Activated CD4-positive, alpha-beta T cell treated with anti-CD3 and anti-CD28 coated beads for 4 hours (primary cell): ENCODE data around the gene CDC73.
"Not testable (repeated sequence)": the region's sequence is repeated elsewhere in the genome, so short reads cannot be mapped to it uniquely, and the experiment has no call there.

ENCODE experiments used
- DNase-seq, 2 donors: peaks; one replicate each; pipeline ENCODE4 v3.0.0-alpha.2; 2020

The CDC73 gene

DNA sequence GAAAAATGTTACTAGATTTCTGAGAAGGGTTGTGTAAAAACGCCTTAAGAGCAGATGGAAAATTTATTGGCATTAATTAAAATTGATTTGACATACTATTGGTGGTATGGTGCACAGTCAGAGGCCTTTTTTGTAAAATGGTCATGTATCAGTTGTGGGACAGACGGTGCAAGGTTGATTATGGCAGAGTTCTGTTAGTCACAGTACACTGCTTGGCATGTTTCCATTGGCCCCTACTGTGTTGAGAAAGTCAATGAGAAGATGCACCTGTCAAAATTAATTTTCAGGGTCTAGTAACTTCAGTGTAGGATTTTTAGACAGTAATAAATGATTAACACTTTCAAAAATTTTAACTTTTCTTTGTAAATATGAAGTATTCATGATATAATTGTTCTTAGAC is 60.2 kb downstream of the CDC73 start:
- DNase-seq = no peak

DNA sequence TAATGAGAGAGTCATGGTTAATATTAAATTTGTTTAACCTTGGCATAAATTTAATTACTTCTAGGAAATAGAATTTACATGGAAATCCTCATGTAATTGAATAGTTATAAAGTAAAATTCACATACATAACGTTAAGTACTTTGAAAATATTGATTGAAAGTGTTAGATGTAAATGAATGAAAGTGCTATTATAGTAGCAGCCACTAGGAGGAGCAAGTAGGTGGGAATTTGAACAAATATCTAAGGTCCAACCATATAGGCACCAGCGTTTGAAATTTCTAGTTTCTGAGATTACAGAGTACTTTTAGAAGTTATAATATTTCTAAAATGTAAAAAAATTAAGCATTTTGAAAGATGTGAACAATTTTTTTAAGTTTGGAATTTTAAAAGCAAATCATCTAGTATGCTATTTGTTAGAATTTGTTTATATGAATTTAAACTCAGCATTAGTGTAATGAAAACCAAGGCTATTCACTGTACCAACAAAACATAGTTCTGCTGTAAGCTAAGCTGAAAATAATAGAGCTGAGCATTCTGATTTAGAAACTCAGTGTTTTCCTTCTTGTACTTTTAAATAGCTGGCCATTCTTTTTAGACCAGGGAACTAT is 61.3 kb downstream of the CDC73 start:
- DNase-seq = peak in 1 of 2 donors; percentile 29

- DNase-seq = no peak
These were observed 62.9 kb downstream of the CDC73 start for GRCh38 chr1:193184776-193185175.

GRCh38 chr1:193185211-193185610 is 63.4 kb downstream of the CDC73 start:
- DNase-seq = no peak

DNA sequence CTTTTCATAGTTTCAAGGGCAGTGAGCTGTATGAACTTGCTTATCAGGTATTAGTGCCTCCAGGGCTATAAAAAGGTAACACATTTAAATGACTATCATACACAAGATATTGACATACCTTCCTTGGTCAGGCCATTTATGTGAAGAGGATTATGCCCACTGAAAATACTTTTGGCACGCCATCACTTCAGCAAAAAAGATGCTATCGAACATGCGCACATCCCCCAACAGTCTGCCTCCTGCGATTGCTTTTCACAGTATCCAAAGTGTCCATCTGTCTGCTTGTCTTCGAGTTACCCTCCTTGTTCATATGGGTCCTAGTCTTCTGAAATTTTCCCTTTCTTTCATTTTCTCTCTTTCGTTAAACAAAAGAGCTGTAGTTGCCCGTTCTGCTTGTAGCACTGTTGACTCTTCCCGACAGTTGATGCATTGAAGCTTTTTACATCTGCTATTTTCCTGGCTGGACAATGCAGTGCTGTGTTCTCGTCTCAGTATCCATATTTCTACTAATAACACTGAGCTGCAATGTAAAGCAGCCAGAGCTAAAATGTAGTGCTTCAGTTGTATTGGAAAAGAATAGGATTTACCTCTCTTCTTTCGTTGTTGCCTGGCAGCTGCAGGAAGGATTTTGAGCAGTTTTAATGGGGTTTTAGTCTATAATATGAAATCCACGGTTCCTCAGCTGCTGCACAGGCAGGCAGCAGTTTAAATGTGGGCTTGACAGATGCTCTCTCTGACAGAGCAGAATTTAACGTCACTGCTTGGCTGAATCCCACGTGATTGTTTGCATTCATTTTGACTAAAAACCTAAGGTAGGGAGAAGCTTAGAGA is 64.3 kb downstream of the CDC73 start, which contains the start of gene B3GALT2:
Gene B3GALT2 (minus strand): TSS at position 713 of the 831 bp plus-strand sequence. CDS start 5,051 bp downstream, outside the sequence.
- peak in 1 of 2 donors; percentile 6 for DNase-seq

GRCh38 chr1:193187114-193187513 is 65.3 kb downstream of the CDC73 start:
- no peak for DNase-seq

- DNase-seq = not testable (repeated sequence)
These were observed 67.1 kb downstream of the CDC73 start for GRCh38 chr1:193188915-193189314.

- DNase-seq = no peak
These were observed 67.7 kb downstream of the CDC73 start for GRCh38 chr1:193189442-193190095.

GRCh38 chr1:193190096-193190744 is 68.4 kb downstream of the CDC73 start:
- no peak for DNase-seq

- DNase-seq = no peak
These were observed 70.8 kb downstream of the CDC73 start for GRCh38 chr1:193192586-193192985.

- no peak for DNase-seq
These were observed 78.1 kb downstream of the CDC73 start for GRCh38 chr1:193199940-193200339.

- DNase-seq = no peak
These were observed 79.2 kb downstream of the CDC73 start for GRCh38 chr1:193201021-193201420.

DNA sequence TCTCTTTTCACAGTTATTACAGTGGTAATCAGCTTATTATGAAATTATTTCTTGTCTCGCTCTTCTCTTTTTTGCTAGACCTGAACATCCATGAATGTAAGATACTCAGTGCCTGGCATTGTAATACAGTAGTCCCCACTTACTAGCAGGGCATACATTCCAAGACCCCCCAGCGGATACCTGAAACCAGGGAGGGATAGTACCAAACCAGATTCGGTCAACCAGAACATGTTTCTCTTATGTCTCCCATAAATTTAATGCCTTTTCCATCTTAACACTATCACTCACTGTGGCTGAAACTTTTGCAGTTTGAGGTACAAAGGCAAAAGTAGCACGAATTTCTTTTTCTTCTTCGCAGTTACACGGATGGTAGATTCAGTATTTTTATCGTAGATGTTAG is 89.2 kb downstream of the CDC73 start:
- no peak for DNase-seq

DNA sequence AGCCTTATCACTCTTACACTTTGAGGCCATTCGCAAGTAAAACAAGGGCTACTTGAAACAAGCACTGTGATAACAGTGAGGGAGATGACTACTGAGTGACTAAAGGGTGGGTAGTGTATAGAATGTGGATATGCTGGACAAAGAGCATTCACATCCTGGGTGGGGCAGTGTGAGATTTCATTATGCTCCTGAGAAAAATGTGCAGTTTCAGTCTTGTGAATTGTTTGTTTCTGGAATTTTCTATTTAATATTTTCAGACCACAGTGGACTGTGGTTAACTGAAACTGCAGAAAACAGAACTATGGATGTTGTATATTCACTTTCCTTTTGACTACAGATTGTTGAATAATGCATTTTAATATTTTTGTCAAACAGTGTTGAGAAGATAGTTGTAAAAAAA is 89.7 kb downstream of the CDC73 start:
- no peak for DNase-seq

DNA sequence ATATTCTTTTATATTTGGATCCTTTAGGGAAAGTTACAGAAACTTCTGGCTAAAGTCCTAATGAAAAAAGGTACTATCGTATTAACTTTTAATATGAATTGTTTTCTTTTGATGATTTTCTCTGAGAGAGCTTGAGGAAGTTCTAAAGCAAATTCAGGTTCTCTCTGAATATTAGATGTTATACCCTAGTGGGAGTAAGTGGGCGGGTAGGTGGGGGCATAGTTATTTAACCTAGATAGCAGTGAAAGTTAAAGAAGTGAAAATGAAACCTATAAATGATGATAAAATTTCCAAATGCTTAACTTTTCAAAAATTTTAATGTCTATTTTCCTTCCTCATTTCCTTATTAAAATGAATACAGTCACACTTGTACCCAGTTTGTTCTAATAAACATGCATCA is 90.8 kb downstream of the CDC73 start:
- DNase-seq = no peak

- no peak for DNase-seq
These were observed 92.2 kb downstream of the CDC73 start for GRCh38 chr1:193213998-193214397.

GRCh38 chr1:193216920-193217319 is 95.1 kb downstream of the CDC73 start:
- no peak for DNase-seq

DNA sequence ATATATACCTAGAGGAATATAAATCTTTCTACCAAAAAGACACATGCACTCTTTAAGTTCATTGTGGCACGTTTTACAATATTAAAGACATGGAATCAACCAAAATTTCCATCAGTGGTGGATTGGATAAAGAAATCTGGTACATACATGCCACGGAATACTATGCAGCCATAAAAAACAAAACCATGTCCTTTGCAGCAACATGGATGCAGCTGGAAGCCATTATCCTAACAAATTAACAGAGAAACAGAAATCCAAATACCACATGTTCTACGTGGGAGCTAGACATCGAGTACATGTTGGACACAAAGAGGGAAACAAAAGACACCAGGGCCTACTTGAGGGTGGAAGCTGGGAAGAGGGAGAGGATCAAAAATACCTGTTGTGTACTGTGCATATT is 97.6 kb downstream of the CDC73 start:
- no peak for DNase-seq

DNA sequence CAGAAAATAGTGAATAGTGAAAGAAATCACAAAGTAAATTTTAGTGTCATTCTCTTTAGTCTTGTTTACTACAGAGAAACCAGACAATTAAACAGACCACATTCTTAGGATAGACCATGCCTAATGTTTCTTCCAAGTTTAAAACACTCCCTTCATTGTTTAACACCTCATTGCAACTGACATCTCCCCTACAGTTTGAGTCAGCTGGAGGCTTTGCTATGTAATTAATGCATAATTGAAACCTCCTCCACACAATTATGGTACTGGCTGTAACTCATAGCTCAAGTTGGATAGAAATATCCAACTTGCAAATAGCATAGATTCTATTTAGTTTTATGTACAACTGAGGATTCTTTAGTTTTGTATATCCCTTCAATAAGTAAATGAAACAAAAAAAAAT is 99.8 kb downstream of the CDC73 start:
- DNase-seq = no peak

DNA sequence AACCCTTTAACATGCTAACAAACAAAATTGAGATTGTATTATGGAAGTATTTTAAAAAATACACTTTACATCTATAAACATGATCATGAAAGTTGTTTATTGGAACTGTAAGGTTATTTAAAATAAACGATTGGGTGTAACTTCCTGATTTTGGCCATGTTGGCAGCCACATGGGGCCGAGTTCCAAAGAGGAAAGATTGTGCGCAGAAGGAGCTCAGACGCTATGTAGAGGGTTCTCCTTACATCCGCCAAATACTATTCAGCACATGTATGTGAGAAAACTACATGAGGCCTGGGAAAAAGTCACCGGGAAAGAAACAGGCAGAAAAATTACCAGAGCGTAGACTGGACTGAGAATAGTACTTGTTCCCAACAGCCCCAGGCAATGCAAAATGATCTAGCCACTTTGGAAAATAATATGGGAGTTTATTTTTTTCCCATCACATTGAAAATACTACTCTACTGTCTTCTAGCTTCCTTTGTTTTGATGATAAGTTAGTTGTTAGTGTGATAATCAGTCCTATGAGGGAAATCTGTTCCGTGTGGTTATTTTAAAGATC is 100.3 kb downstream of the CDC73 start:
- DNase-seq = no peak

GRCh38 chr1:193229136-193229535 is 107.3 kb downstream of the CDC73 start:
- DNase-seq = no peak

DNA sequence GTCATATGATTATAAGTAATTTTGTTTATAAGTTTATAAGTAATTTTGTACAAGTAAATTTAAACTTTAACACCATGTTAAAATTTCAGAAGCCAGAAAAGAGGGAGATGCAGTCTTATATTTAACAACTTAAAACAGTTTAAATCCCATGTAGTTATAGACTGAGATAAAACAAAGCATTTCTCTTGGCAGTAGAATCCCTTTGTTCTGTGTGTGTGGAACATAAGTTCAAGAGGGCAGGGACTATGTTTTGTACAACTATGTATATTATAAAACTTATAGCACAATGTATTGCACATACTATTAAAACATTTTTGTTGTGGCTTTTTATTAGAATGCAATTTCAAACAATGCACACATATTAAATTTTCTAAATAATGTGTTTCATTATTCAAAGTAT is 109.3 kb downstream of the CDC73 start:
- not testable (repeated sequence) for DNase-seq

DNA sequence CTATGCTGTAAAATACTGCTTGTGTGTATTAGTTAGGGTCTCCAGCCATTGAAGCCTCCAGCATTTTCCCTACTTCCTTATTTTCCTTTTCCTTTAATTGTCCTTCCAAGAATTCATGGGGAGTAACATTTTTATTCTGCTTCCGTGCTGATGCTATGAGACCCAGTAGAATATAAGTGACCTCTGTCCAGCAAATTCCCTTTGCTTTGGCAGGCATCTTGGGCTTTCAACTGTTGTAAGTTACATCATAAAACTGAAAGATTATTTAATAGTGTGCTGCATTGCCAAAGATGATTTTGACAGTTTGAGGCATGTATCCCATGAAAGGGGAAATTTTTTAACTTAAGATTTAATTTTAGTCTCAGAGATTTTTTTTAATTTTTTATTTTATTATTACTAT is 112.7 kb downstream of the CDC73 start:
- DNase-seq = no peak
